NB4 (cell line): ENCODE measurements around the gene DOCK3.
"Not testable (repeated sequence)": the region's sequence is repeated elsewhere in the genome, so short reads cannot be mapped to it uniquely, and the experiment has no call there.

Source experiments
- DNase-seq: peaks from one replicate; pipeline ENCODE4 v3.0.0; 2010; ENCODE audit warnings: low read depth
- H3K4me3 ChIP-seq: one replicate; pipeline ENCODE4 v1.5.1; 2011; ENCODE audit warnings: mild to moderate bottlenecking, low read depth, low read length, moderate library complexity
- CTCF ChIP-seq: IDR thresholded peaks from one replicate; pipeline ENCODE4 v1.5.1; 2012; ENCODE audit warnings: low read depth, low read length
- MAX ChIP-seq: IDR thresholded peaks from 2 replicates; pipeline ENCODE4 v1.6.1; 2011; ENCODE audit warnings: low read depth, low read length
- MYC ChIP-seq: IDR thresholded peaks from 2 replicates; pipeline ENCODE4 v1.6.1; 2011; ENCODE audit warnings: low read depth, low read length
- POLR2A ChIP-seq: IDR thresholded peaks from 2 replicates; pipeline ENCODE4 v1.6.1; 2011; ENCODE audit warnings: mild to moderate bottlenecking; ENCODE audit not compliant: insufficient read length; ENCODE audit errors: extremely low read depth

DOCK3 gene

GRCh38 chr3:51102396-51102795 lies 427.7 kb downstream of the DOCK3 start:
- TF ChIP-seq CTCF = no peak
- TF ChIP-seq MYC = no peak
- no peak for TF ChIP-seq POLR2A
- no peak for DNase-seq
- no peak overlapping the region for H3K4me3 ChIP-seq

GRCh38 chr3:51106242-51106876 lies 431.6 kb downstream of the DOCK3 start:
- H3K4me3 ChIP-seq = no peak overlapping the region
- TF ChIP-seq MYC = no peak
- TF ChIP-seq MAX = no peak
- no peak for TF ChIP-seq POLR2A
- no peak for TF ChIP-seq CTCF
- DNase-seq = no peak

- DNase-seq = no peak
- TF ChIP-seq MAX = no peak
- no peak for TF ChIP-seq CTCF
- TF ChIP-seq MYC = no peak
- no peak for TF ChIP-seq POLR2A
- H3K4me3 ChIP-seq = no peak overlapping the region
Observed at GRCh38 chr3:51110586-51110985, 435.9 kb downstream of the DOCK3 start.

- H3K4me3 ChIP-seq = no peak overlapping the region
- no peak for DNase-seq
- TF ChIP-seq POLR2A (no peak), CTCF (no peak), MAX (no peak), MYC (no peak)
Observed at GRCh38 chr3:51122944-51123343, 448.2 kb downstream of the DOCK3 start.

- H3K4me3 ChIP-seq = no peak overlapping the region
- DNase-seq = no peak
- TF ChIP-seq POLR2A (no peak), MYC (no peak), MAX (no peak), CTCF (no peak)
Observed at GRCh38 chr3:51123531-51123930, 448.8 kb downstream of the DOCK3 start.

GRCh38 chr3:51131607-51132006 lies 456.9 kb downstream of the DOCK3 start:
- not testable (repeated sequence) for H3K4me3 ChIP-seq, DNase-seq
